ENCODE data around the gene NCAM1.

Gene NCAM1

GRCh38 chr11:112929432-112929831, 31.8 kb upstream of the NCAM1 start:
- H3K27ac ChIP-seq (ENCODE audit: extremely low read depth, low read depth, low read length), result no peak overlapping the region
- ChIA-PET CTCF (no interaction called here), POLR2A (interaction anchor here (0.5 kb wide), 1 partner anchor 791 kb away, joined by 3 read pairs; no protein-coding TSS in a partner anchor)
- no peaks in the 10 kb centered on the region for H3K4me1 ChIP-seq (ENCODE audit: control insufficient read depth, insufficient read depth, low read length)
- no peaks in the 10 kb centered on the region for H3K36me3 ChIP-seq (ENCODE audit: control insufficient read depth in 2 of 2, insufficient read depth in 1 of 2, low read length in 2 of 2)
- no peak overlapping the region for H3K4me3 ChIP-seq (ENCODE audit: low read depth, low read length)
- TF ChIP-seq ZNF585B (tag by site-specific recombination; IDR thresholded peaks at IDR 0.05), result no peak
- TF ChIP-seq ZNF660 (tag by site-specific recombination; IDR thresholded peaks at IDR 0.05), result no peak
- no peak for TF ChIP-seq MZF1 (tag by site-specific recombination; IDR thresholded peaks at IDR 0.05; ENCODE audit: borderline replicate concordance)
- no peak for TF ChIP-seq ZXDB (tag by site-specific recombination; IDR thresholded peaks at IDR 0.05)
- no peak for TF ChIP-seq ZNF335 (tag by site-specific recombination; conservative IDR thresholded peaks at IDR 0.05)
- no peak for TF ChIP-seq ZNF549 (tag by site-specific recombination; IDR thresholded peaks at IDR 0.05)
- no peak for TF ChIP-seq ELK4 (IDR thresholded peaks at IDR 0.05; ENCODE audit: borderline replicate concordance, low read depth, low read length)
- TF ChIP-seq, protein P1, sequence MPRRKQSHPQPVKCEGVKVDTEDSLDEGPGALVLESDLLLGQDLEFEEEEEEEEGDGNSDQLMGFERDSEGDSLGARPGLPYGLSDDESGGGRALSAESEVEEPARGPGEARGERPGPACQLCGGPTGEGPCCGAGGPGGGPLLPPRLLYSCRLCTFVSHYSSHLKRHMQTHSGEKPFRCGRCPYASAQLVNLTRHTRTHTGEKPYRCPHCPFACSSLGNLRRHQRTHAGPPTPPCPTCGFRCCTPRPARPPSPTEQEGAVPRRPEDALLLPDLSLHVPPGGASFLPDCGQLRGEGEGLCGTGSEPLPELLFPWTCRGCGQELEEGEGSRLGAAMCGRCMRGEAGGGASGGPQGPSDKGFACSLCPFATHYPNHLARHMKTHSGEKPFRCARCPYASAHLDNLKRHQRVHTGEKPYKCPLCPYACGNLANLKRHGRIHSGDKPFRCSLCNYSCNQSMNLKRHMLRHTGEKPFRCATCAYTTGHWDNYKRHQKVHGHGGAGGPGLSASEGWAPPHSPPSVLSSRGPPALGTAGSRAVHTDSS (tag by site-specific recombination; IDR thresholded peaks at IDR 0.05), result no peak
- no peak for TF ChIP-seq ZNF214 (tag by site-specific recombination; IDR thresholded peaks at IDR 0.05; ENCODE audit: borderline replicate concordance)
- TF ChIP-seq YY2 (tag by site-specific recombination; IDR thresholded peaks at IDR 0.05), result no peak
- TF ChIP-seq REPIN1 (tag by site-specific recombination; IDR thresholded peaks at IDR 0.05; ENCODE audit: low read depth), result no peak
- no peak for TF ChIP-seq HOXD13 (CRISPR knock-in tag; IDR thresholded peaks at IDR 0.05; ENCODE audit: borderline replicate concordance)
- no peak for TF ChIP-seq ZNF223 (tag by site-specific recombination; IDR thresholded peaks at IDR 0.05)
- TF ChIP-seq ZNF621 (tag by site-specific recombination; IDR thresholded peaks at IDR 0.05), result no peak
- no peak for TF ChIP-seq ZIC2 (tag by site-specific recombination; IDR thresholded peaks at IDR 0.05)
- no peak for TF ChIP-seq ZNF138 (tag by site-specific recombination; IDR thresholded peaks at IDR 0.05; ENCODE audit: borderline replicate concordance)
- no peaks in the 10 kb centered on the region for H3K9me3 ChIP-seq (ENCODE audit: control insufficient read depth, insufficient read depth, low read depth, low read length)

- no peak for TF ChIP-seq REPIN1 (tag by site-specific recombination; IDR thresholded peaks at IDR 0.05; ENCODE audit: low read depth)
- no peak for TF ChIP-seq ZNF292 (tag by site-specific recombination; IDR thresholded peaks at IDR 0.05; ENCODE audit: borderline replicate concordance, low read depth)
- TF ChIP-seq ZNF132 (tag by site-specific recombination; IDR thresholded peaks at IDR 0.05; ENCODE audit: borderline replicate concordance), result no peak
- TF ChIP-seq ZNF548 (tag by site-specific recombination; IDR thresholded peaks at IDR 0.05), result no peak
- no peak for TF ChIP-seq SP3 (tag by site-specific recombination; IDR thresholded peaks at IDR 0.05)
- no peak for TF ChIP-seq ZNF621 (tag by site-specific recombination; IDR thresholded peaks at IDR 0.05)
- no peak overlapping the region for H3K27ac ChIP-seq (ENCODE audit: extremely low read depth, low read depth, low read length)
- POLR2A ChIA-PET, result no interaction called here
Measured at GRCh38 chr11:112931703-112932102, 29.5 kb upstream of the NCAM1 start.

GRCh38 chr11:112932593-112932992, 28.6 kb upstream of the NCAM1 start:
- ChIA-PET POLR2A (no interaction called here), CTCF (interaction anchor here (0.7 to 1.2 kb wide), 3 partner anchors 65 to 357 kb away, joined by 3 to 4 read pairs (median 4); no protein-coding TSS in a partner anchor)
- TF ChIP-seq ZNF560 (tag by site-specific recombination; IDR thresholded peaks at IDR 0.05; ENCODE audit: borderline replicate concordance) (no peak), CTCF (tag by site-specific recombination; IDR thresholded peaks at IDR 0.05) (no peak), ZNF707 (tag by site-specific recombination; IDR thresholded peaks at IDR 0.05) (no peak), ZNF274 (IDR thresholded peaks at IDR 0.05; ENCODE audit: low read length) (no peak), ZNF274 (tag by site-specific recombination; IDR thresholded peaks at IDR 0.05; ENCODE audit: borderline replicate concordance) (no peak), ZNF366 (tag by site-specific recombination; conservative IDR thresholded peaks at IDR 0.05) (no peak), ZEB2 (tag by site-specific recombination; IDR thresholded peaks at IDR 0.05) (no peak), ZSCAN23 (tag by site-specific recombination; IDR thresholded peaks at IDR 0.05) (no peak)
- TF ChIP-seq, protein P2, sequence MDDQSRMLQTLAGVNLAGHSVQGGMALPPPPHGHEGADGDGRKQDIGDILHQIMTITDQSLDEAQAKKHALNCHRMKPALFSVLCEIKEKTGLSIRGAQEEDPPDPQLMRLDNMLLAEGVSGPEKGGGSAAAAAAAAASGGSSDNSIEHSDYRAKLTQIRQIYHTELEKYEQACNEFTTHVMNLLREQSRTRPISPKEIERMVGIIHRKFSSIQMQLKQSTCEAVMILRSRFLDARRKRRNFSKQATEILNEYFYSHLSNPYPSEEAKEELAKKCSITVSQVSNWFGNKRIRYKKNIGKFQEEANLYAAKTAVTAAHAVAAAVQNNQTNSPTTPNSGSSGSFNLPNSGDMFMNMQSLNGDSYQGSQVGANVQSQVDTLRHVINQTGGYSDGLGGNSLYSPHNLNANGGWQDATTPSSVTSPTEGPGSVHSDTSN (CRISPR knock-in tag; IDR thresholded peaks at IDR 0.05), result no peak

More at GRCh38 chr11:112931703-112932102, 29.5 kb upstream of the NCAM1 start:
- CTCF ChIA-PET, result interaction anchor here (0.7 kb wide), 1 partner anchor 45 kb away, joined by 3 read pairs; no protein-coding TSS in a partner anchor
- H3K4me3 ChIP-seq (ENCODE audit: low read depth, low read length), result no peak overlapping the region
- H3K9me3 ChIP-seq (ENCODE audit: control insufficient read depth, insufficient read depth, low read depth, low read length), result no peaks in the 10 kb centered on the region
- no peaks in the 10 kb centered on the region for H3K36me3 ChIP-seq (ENCODE audit: control insufficient read depth in 2 of 2, insufficient read depth in 1 of 2, low read length in 2 of 2)
- no peaks in the 10 kb centered on the region for H3K4me1 ChIP-seq (ENCODE audit: control insufficient read depth, insufficient read depth, low read length)

More at GRCh38 chr11:112932593-112932992, 28.6 kb upstream of the NCAM1 start:
- no peaks in the 10 kb centered on the region for H3K36me3 ChIP-seq (ENCODE audit: control insufficient read depth in 2 of 2, insufficient read depth in 1 of 2, low read length in 2 of 2)
- no peak overlapping the region for H3K27ac ChIP-seq (ENCODE audit: extremely low read depth, low read depth, low read length)
- no peaks in the 10 kb centered on the region for H3K4me1 ChIP-seq (ENCODE audit: control insufficient read depth, insufficient read depth, low read length)
- no peak overlapping the region for H3K4me3 ChIP-seq (ENCODE audit: low read depth, low read length)
- no peaks in the 10 kb centered on the region for H3K9me3 ChIP-seq (ENCODE audit: control insufficient read depth, insufficient read depth, low read depth, low read length)

Data from HEK293 (cell line).